LoVo (cell line): ENCODE results near the gene OR2W1.

ENCODE experiments used
- DNase-seq: peaks from one replicate; pipeline ENCODE4 v3.0.0-alpha.2; 2016; ENCODE audit warnings: low spot score

OR2W1 gene, protein sequence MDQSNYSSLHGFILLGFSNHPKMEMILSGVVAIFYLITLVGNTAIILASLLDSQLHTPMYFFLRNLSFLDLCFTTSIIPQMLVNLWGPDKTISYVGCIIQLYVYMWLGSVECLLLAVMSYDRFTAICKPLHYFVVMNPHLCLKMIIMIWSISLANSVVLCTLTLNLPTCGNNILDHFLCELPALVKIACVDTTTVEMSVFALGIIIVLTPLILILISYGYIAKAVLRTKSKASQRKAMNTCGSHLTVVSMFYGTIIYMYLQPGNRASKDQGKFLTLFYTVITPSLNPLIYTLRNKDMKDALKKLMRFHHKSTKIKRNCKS

DNA sequence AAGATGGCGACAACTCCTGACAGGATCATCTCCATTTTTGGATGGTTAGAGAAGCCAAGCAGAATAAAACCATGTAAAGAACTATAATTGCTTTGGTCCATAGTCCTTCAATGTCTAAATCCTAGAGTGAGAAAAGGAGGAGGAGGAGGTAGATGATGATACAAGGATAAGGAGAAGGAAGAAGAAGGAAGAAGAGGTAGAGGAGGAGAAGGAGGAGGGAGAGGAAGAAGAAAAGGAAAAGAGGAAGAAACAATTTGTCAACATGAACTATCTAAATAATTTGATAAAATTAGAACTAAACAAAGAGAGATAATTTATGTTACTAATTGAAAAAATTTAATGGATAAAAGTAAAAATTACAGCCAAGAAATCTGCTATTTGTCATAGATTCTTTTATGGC, at the start of gene OR2W1:
Gene OR2W1, minus strand, starts transcription at position 101 of the 400 bp plus-strand sequence. Its CDS starts 0 bp downstream, at position 101.
- no peak for DNase-seq

DNA sequence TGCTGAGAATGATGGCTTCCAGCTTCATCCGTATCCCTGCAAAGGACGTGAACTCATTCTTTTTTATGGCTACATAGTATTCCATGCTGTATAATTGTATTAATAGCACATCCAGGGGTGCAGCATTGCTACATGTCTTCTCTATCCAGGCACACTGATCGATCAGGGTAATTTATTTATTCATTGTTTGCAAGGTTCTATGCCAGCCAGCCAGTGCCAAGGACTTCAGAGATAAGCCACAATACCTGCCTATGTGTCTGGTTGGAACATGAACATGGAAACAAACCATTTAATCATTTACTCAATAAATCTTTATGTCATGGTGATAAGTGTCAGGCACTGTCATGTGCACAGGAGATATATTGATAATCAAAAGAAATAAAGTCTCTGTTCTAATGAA, 48.0 kb upstream of the OR2W1 start:
- DNase-seq: no peak

DNA sequence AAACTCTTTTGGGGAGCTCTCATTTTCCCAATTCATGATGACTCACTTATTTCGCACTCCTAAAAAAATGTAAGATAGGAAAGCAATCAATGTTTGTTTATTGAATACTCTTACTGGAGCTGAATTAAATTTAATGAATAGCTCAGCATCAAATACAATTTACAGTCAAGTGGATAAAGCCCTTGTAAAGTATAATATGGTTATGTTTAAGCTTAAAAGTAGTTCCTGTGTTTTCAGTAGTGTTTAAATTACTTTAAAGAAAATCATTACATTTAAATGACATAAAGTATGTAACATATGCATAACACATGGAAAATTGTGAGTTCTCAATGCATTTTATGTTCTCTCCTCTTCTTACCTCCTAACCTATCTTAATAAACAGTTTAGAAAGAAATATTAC, 42.2 kb upstream of the OR2W1 start, which contains the start of gene OR2B3:
Gene OR2B3, minus strand, starts transcription at position 101 of the 400 bp plus-strand sequence. Its CDS starts 65 bp downstream, at position 36.
- no peak for DNase-seq

DNA sequence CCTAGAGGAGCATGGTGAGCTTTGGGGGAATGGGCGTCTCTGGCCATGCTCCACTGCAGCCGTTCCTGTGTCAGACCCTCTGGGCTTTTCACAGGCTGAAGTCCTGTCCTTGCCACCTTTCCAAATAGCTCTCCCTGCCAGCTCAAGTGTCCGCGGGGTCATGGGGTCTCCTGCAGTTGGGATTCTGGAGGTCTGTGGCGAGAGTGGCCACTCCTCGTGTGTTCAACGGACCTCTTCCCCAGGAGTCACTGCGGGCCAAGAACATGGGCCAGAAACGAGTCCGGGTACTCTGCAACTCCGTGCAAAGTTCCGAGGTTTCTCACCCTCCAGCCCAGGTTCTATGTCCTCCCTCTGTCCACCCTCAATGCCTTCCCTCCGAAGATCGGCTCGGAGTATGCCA, 37.5 kb upstream of the OR2W1 start:
- no peak for DNase-seq

DNA sequence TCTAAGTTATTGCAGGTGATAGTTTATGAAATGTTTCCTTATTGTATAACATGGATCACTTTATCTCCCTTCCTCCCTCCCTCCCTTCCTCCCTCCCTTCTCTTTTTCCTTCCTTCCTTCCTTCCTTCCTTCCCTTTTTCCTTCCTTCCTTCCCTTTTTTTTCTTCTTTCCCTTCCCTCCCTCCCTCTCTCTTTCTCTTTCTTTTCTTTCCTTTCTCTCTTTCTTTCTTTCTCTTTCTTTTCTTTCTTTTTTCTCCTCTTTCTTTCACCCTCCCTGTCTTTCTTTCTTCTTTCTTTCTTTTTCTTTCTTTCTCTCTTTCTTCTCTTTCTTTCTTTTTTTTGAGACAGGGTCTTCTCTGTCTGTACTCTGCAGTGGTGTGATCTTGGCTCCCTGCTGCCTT, 36.3 kb upstream of the OR2W1 start:
- DNase-seq: no peak

DNA sequence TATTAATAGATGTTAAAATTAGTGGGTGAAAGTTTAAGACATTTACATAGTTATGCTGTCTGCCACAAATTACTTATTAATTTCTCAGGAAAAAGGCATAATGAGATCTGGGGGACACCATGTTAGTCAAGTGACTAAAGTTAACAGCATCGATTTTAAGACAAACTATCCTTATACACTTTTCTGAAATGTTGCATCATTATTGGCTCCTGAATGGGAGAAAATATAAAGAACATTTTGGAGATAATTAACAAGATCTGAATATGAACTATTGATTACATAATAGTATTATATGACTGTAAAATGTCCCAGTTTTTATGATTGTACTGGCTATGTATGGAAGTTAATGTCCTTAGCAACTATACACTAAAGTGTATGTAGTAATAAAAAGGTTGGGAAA, 34.2 kb upstream of the OR2W1 start:
- no peak for DNase-seq

DNA sequence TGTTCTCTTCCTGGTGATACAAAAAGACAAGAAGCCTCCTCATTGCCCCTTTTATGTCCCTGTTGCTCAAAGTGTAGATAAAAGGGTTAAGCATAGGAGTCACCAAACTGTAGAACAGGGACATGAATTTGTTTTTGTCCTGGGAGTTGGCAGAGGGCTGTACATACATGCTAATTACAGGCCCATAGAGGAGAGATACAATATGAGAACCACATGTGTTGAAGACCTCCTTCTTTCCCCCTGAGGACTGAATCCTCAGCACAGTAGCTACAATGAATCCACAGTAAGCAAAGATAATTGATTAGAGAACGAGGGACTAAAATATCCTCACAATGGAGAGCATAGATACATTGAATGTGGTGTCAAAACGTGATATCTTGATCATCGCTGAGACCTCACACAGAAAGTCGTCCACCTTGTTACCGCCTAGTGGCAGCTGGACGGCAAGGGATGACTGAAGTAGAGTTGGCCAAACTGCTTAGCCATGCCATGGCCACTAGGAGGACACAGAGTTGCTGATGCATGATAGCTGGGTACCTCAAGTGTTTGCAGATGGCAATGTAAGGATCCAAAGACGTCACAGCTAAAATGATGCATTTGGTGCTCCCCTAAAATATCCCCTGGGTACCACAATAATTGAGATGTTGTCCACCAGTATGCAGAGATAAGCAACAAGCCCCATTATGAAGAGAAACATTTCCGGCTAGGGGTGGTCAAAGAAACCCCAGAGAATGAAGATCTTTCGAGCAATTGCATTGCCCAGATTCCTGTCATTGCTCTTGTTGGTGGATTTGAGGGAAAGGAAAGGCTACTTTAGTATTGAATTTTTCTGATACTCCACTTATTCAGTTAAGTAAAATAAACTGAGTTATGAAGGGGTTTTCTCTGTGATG, 27.1 kb upstream of the OR2W1 start:
- DNase-seq: peak; percentile 41

DNA sequence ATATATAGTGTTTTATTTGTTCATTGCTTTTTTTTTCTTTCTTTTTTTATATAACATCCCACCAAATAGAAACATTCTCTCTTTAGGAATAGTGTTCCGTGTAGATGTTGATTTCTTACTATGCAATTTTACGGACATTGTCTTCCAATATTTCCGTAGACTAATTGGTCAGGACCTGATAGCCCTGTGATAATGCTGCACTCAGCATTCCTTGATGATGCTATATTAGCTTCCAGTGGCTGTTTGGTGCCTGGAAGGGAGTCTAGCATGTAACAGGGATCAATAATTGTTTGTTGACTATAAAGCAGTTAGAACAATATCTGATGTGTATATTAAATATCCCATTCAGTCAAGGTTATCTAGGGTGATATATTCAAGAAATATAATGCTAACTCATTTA, 6.7 kb upstream of the OR2W1 start:
- no peak for DNase-seq

DNA sequence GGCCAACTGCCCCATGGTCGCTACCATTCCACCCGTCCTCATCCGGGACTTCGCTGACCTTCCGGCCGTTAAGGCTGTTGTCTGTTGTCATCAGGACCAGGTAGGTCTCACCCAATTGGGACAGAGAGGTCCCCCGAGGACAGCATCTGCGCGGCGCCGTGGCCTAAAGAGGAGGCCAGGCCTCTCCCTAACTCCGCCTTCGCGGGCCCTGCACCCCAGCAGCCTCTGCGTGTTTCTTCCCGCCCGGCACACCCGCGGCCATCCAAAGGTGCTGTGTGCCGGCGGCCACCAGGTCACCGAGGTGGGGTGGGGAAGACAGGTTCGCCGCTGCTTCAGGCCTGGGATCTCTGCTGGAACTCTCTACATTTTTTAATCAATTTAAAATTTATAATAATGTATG, 9.0 kb downstream of the OR2W1 start:
- DNase-seq: no peak

DNA sequence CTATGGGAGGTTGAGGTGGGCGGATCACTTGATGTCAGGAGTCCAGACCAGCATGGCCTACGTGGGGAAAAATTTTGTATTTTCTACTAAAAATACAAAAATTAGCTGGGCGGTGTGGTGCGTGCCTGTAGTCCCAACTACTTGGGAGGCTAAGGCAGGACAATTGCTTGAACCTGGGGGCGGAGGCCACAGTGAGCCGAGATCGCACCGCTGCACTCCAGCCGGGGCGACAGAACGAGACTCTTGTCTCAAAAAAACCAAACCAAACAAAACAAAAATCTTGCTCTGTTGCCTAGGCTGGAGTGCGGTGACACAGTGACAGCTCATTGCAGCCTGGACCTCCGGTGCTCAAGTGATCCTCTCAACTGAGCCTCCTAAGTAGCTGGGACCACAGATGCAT, 16.2 kb downstream of the OR2W1 start:
- DNase-seq: no peak

DNA sequence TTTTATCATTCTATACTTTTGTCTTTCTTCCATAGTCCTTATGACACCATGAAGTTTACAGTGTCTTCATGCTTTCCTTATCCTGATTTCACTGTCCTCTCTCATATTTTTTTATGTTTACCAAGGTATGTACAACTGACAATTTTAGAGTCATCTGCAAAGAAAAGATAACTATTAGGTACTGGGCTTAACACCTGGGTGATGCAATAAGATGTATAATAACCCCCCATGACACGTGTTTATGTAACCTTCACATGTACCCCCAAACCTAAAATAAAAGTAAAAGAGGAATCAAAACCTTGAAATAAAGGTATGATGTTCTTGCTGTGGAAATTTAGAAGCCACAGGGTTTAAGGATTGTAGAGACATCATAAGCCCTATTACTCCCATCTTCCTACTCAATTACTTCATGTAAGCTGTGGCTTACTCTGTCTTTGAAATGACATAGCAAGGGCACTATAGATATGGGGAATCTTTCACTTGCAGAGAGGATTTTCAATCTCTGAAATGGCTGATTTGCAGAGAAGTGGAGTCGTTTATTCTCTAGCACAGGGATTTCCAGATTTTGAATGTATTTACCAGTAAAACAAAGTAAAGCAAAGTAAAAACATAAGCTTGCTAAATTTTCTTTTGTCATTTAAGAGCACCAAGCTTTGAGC, 18.9 kb downstream of the OR2W1 start:
- no peak for DNase-seq

DNA sequence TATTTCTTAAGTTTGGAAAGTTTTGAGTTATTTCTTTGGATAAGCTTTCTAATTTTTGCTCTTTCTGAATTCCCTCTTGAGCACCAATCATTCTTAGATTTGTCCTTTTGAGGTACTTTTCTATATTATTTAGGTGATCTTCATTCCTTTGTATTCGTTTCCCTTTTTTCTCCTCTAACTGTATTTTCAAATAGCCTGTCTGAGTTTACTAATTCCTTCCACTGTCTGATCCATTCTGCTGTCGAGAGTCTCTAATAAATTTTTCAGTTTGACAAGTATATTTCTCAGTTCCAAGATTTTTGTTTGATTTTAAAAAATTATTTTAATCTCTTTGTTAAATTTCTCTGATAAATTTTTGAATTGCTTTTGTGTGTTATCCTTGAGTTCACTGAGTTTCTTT, 23.5 kb downstream of the OR2W1 start:
- DNase-seq: no peak

DNA sequence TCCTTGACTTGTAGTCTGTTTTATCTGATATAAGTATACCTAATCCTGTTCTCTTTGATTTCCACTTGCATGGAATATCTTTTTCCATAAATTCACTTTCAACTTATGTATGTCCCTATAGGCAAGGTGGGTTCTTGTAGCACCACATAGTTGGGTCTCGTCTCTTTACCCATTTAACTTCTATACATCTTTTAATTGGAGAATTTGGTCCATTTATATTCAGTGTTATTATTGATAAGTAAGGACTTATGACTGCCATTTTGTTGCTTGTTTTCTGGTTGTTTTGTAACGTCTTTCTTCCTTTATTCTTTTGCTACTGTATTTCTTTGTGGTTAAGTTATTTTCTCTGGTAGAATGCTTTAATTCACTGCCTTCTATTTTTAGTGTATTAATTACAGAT, 25.3 kb downstream of the OR2W1 start:
- no peak for DNase-seq

DNA sequence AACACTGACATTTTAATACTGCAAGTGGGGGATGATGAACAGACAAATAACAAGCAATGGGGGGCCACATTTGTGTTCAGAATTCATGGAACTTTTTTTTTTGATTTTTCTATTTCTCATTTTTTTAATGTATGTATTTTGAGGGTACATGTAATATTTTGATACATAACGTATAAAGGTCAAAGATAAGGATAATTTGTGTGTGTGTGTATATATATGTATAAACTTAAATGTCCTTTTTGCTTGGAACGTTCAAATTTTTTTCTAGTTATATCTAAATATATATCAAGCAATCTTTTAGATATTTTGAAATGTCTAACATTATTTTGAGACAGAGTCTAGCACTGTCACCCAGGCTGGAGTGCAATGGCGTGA, 27.6 kb downstream of the OR2W1 start:
- DNase-seq: no peak

DNA sequence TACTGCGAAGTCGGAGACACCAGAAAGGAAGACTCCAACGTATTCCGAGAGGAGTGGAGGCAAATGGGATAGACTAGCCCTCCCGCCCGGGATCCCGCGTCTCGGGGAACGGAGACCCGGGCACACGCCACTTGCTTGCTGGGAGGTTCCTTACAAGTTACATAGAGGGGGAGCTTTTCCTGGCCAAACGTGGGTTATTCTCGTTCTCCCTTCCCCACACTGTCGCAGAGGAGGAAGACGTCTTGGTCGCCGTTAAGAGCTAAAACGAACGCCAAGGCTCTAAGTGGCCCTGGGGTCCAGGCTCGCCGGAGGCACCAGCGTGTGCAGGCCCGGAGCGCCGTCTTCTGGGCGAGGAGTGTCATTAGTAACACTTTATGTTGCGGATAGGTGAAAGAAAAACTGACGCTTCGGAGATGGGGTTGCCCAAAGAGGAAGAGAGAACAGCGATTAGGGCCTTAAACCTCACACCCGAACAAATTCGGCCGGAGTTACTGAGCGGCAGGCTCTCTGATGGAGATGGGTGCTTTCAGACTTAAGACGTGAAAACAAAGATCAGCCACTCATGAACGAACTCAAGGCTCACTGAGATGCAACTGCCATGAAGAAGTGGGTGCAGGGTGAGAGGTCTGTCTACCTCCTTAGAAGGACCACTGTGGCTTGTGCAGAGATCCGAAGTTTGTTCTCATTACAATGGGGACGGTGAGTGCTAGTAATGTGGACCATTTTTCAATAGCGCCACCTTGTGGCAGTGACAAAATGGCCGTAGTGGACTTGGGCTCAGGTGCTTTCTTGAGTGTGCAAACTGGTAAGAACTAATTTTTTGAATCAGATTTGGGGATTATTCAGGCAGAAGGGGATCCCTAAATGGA, 28.2 kb downstream of the OR2W1 start:
- DNase-seq: peak; percentile 79

DNA sequence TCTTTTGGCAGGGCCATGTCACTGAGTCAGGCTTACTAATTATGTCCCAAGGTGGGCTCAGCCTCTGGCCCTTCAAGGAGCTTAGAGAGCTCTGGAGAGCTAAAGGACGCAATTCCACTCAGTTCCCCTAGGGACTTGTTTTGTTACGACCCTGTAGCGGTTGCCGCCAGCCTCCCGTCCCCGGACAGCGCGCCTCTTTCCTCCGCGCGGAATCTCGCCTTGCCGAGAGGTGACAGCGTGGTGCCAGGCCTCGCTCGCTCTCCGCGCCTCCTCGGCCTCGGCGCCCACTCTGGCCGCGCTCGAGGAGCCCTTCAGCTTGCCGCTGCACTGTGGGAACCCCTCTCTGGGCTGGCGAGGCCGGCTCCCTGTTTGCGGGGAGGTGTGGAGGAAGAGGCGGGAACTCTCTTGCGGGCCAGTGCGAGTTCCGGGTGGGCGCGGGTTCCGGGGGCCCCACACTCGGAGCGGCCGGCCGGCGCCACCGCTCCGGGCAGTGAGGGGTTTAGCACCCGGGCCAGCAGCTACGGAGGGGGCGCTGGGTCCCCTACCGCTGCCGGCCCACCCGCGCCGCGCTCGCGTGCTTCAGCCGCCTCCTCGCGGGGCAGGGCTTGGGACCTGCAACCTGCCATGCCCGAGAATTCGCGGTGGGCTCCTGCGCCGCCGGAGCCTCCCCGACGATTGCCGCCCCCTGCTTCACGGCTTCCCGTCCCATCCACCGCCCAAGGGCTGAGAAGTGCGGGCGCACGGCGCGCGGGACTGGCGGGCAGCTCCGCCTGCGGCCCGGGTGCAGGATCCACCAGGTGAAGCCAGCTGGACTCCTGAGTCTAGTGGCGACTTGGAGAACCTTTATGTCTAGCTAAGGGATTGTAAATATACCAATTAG, 30.0 kb downstream of the OR2W1 start:
- no peak for DNase-seq

DNA sequence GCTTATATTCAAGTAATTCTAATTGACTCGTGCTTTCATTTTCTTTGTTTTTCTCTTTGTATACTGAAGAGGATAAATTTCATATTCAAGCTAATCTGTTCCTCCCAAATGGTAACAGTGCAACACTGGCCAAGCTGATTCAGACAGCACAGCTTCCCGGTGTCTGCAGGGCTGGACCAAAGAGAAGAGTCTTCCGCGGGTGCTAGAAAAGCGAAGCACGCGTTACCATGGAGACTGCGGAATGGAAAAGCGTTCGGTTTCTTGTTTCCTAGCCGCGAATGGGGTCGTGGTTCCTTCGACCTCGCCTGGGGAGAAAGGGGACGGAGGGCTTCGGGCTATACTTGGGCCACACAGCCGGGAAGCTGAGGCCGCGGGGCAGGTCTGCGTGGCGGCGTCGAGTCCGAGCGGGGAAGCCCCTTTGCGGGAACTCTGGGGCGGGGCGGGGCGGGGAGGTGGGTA, 33.7 kb downstream of the OR2W1 start:
- peak; percentile 32 for DNase-seq

DNA sequence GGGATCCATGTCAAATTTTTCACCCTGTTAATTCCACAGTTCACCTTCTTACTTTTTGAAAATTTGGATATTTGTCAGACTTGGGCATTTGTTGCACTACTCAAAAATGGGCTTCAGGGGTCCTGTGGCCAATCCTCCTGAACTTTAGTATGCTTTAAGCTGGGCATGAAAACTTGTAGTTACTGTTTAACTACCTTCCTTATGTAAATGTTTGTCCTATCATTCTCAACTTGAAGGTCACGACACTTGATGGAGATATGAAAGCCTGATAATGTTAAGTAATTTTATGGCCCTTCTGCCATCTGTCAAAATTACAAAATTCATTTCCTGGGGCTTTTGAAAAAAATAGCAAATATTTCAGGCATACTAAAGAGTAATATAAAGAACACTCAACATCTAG, 35.6 kb downstream of the OR2W1 start:
- DNase-seq: peak; percentile 1

DNA sequence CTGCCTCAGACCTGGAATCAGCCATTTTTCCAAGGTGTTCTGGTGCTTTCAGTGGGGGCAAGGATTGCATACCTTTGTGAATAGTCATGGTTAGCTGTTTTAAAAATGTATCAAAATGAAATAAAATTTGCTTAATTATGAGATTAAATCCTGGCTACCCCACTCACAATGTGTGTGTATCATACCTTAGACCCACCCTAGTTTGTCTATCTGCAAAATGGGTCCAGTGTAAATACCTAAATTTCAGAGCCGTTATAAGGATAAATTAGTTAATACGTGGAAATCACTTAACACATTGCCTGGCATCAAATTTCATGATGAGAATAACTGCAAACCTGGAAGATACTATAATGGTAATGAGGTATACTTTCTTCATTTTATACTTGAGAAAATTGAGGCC, 36.9 kb downstream of the OR2W1 start:
- DNase-seq: no peak

DNA sequence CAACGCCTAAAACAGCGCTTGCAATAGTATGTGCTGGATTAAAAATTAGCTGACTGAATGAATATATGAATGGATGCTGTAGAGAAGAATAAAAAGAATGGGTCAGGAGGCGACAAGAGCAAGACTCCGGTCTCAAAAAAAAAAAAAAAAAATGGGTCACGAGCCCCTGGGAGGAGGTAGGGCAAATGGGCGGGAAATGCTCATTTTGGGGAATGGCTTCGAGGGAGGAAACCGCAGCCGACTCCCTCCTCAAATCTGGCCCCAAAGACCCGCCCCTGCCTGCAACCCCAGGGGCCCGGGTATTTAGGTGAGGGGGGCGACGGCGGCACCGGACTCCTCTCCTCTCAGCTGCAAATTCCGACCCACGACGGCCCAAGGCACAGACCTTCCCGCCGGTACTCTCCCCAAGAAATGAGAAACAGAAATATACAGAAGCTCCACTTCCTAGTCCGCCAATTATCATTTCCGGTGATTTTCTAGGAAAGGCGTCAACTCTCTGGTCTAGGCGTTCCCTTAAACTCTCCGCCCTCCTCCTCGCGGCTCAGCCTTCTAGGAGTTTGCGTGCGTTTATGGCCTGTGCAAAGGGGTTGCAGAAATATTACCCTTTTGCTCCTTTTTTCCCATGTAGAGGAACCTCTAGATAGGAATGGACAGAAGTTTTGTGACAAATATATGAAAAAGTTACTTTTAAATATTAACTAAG, 39.6 kb downstream of the OR2W1 start, which contains the start of gene ZNF311:
Gene ZNF311, minus strand, starts transcription at position 133 of the 703 bp plus-strand sequence. CDS start 1,361 bp downstream, outside the sequence.
- DNase-seq: peak; percentile 81
